K562 (cell line): Measurements from ENCODE around the gene P2RX5. TPM values are rescaled to one million over a fixed set of nuclear protein-coding genes. Genes with fewer than 3 reads are reported as not detected.

Experiments used
- ATAC-seq: fragments of 200-7000 bp; cut with Tn5 transposase; 3 replicates; pipeline ENCODE4 v1.9.1; 2020; ENCODE audit warnings: moderate library complexity
- BruUV-seq: library from RNA; stranded (reverse); fragments of 400-500 nt; replicated peaks from 2 replicates; lab custom pipeline; 2021; lab: Mats Ljungman, UMichigan
- CTCF ChIA-PET: fragments of 300-600 bp; formaldehyde crosslinking; extraction: SDS; loops from one replicate; lab custom pipeline; 2021; ENCODE audit warnings: low intra/inter-chr PET ratio; lab: Yijun Ruan, JAX
- POLR2A ChIA-PET: fragments of 300-600, 350-650 bp; sonication (Branson Sonifier 250); formaldehyde crosslinking; extraction: SDS; loops from one replicate; lab custom pipeline; 2021; ENCODE audit warnings: antibody characterized with exemption, inconsistent platforms; lab: Yijun Ruan, JAX
- DNase-seq, 4 experiments: peaks; one replicate each; pipeline versions ENCODE4 v3.0.0 to v3.0.0-alpha.2; 2011 to 2018; ENCODE audit warnings: low spot score in 3 of 4, mixed read lengths in 3 of 4; ENCODE audit errors: extremely low read depth in 1 of 4
- FAIRE-seq: peaks from 2 replicates; lab custom pipeline; 2011; peaks lifted over from hg19 to GRCh38; lab: Jason Lieb, UNC
- H2AFZ ChIP-seq: 2 replicates; pipeline ENCODE4 v1.6.0; 2011; ENCODE audit warnings: low read depth, low read length, control low read depth, inconsistent platforms
- H3K27ac ChIP-seq: fragments of 200-600 bp; 3 replicates; pipeline ENCODE4 v1.8.0; 2011; ENCODE audit warnings: low read depth, mild to moderate bottlenecking, control low read depth, inconsistent platforms, low read length, moderate library complexity, mixed read lengths; ENCODE audit errors: extremely low read depth
- H3K27me3 ChIP-seq, 2 experiments: fragments of 300-600 bp in 1 of 2; 2 replicates in 1 of 2; 3 replicates in 1 of 2; pipeline versions ENCODE4 v1.6.0 to v1.8.0; 2011; ENCODE audit warnings: inconsistent platforms in 2 of 2, low read length in 2 of 2, mild to moderate bottlenecking in 1 of 2, mixed read lengths in 1 of 2, moderate library complexity in 1 of 2; ENCODE audit not compliant: control insufficient read depth in 2 of 2, insufficient read depth in 2 of 2
- H3K36me3 ChIP-seq: fragments of 300-600 bp; 3 replicates; pipeline ENCODE4 v1.8.0; 2011; ENCODE audit warnings: mild to moderate bottlenecking, low read length, inconsistent platforms; ENCODE audit not compliant: control insufficient read depth, insufficient read depth
- H3K4me1 ChIP-seq, 2 experiments: fragments of 200-600 bp in 1 of 2; replicated peaks in 1 of 2; 2 replicates in 1 of 2; 3 replicates in 1 of 2; pipeline versions ENCODE4 v1.5.1 to v1.8.0; 2011; ENCODE audit warnings: inconsistent platforms in 2 of 2, low read length in 2 of 2, mild to moderate bottlenecking in 1 of 2, mixed read lengths in 1 of 2, moderate library complexity in 1 of 2; ENCODE audit not compliant: control insufficient read depth in 2 of 2, insufficient read depth in 2 of 2
- H3K4me2 ChIP-seq: 2 replicates; pipeline ENCODE4 v1.6.1; 2011; ENCODE audit warnings: low read length, control low read depth, inconsistent platforms, mixed read lengths; ENCODE audit not compliant: insufficient read depth
- H3K4me3 ChIP-seq: fragments of 200-600 bp; sonication (generic), shearing (Covaris generic); 2 replicates; pipeline ENCODE4 v1.5.1; 2016; ENCODE audit warnings: control low read depth, inconsistent platforms
- H3K79me2 ChIP-seq: fragments of 200-600 bp; 3 replicates; pipeline ENCODE4 v1.8.0; 2011; ENCODE audit warnings: low read length, inconsistent platforms; ENCODE audit not compliant: control insufficient read depth, insufficient read depth
- H3K9ac ChIP-seq, 2 experiments: 2 replicates each; pipeline versions ENCODE4 v1.6.0 to v1.6.1; 2011; ENCODE audit warnings: low read depth in 2 of 2, low read length in 2 of 2, control low read depth in 1 of 2, inconsistent platforms in 1 of 2, mild to moderate bottlenecking in 1 of 2, mixed read lengths in 1 of 2; ENCODE audit not compliant: insufficient read depth in 1 of 2
- H3K9me1 ChIP-seq: one replicate; pipeline ENCODE4 v1.6.0; 2011; ENCODE audit warnings: inconsistent platforms, mild to moderate bottlenecking, low read length, moderate library complexity; ENCODE audit not compliant: control insufficient read depth, insufficient read depth
- H3K9me3 ChIP-seq: replicated peaks from 2 replicates; pipeline ENCODE4 v1.5.1; 2011; ENCODE audit warnings: low read depth, low read length, inconsistent platforms; ENCODE audit not compliant: control insufficient read depth, insufficient read depth
- H4K20me1 ChIP-seq: replicated peaks from 2 replicates; pipeline ENCODE4 v1.6.1; 2011; ENCODE audit warnings: low read length, inconsistent platforms, mixed read lengths; ENCODE audit not compliant: control insufficient read depth, insufficient read depth
- SRSF1 ChIP-seq: fragments of 200-400 bp; formaldehyde crosslinking; IDR thresholded peaks from 2 replicates; pipeline ENCODE4 v1.6.1; 2017; ENCODE audit warnings: mild to moderate bottlenecking, low read depth, low read length, moderate library complexity
- WGBS: fragments of 100-300 bp; shearing (Covaris generic); methylation state at CpG from one replicate; pipeline ENCODE4 v1.1.6; 2016; ENCODE audit warnings: low coverage, mixed read lengths; ENCODE audit not compliant: insufficient coverage; ENCODE audit errors: missing lambda C conversion rate; 5-methylcytosine and 5-hydroxymethylcytosine counted together
- in situ Hi-C: fragments of 300-500 bp; cut with MboI; formaldehyde crosslinking; loops from 4 replicates; pipeline ENCODE4 v1.15.0; 2018; ENCODE audit warnings: inconsistent platforms, mixed read lengths
- intact Hi-C: fragments of 100-400 bp; cut with micrococcal nuclease; formaldehyde crosslinking; loops from 2 replicates; pipeline ENCODE4 v1.14.2; 2022
- polyA plus RNA-seq, 8 experiments: library from polyadenylated mRNA; depleted of rRNA in 4 of 8; stranded (reverse) in 5 of 8; unstranded in 3 of 8; fragments of >200 nt; fragmentation: Nextera tagmentation in 2 of 8; fragmentation: Illumina TruSeq in 1 of 8; extraction: Ambion mirVana in 2 of 8; extraction: Trizol in 1 of 8; gene quantifications; 2 replicates each; pipeline versions ENCODE4 v1.2.1 to v1.2.3, GENCODE V29; 2011 to 2014; ENCODE audit warnings: inconsistent platforms in 1 of 8, missing spikeins in 1 of 8
- total RNA-seq, 7 experiments: library from RNA; depleted of rRNA in 6 of 7; stranded (reverse); fragments of >200 nt in 6 of 7; fragmentation: Illumina TruSeq in 2 of 7; extraction: Trizol in 2 of 7; gene quantifications; 2 replicates each; pipeline versions ENCODE4 v1.2.1 to v1.2.3, GENCODE V29; 2011 to 2021; ENCODE audit warnings: low replicate concordance in 1 of 7
- TF ChIP-seq, protein P1 (sequence below): sonication (generic); formaldehyde crosslinking; IDR thresholded peaks from 2 replicates; pipeline ENCODE4 v1.8.0; 2022; ENCODE audit warnings: missing genetic modification reagents, mild to moderate bottlenecking, borderline replicate concordance
- TF ChIP-seq, protein P2 (sequence below): fragments of 250-450 bp; sonication (Bioruptor Pico); IDR thresholded peaks from 2 replicates; pipeline ENCODE4 v1.4.0; 2020; ENCODE audit warnings: mild to moderate bottlenecking, moderate library complexity, borderline replicate concordance
- TF ChIP-seq, protein P3 (sequence below): fragments of 200-800 bp; sonication (Bioruptor generic); IDR thresholded peaks from 2 replicates; pipeline ENCODE4 v1.6.1; 2017; ENCODE audit warnings: missing genetic modification characterization, missing compliant biosample characterization
- TF ChIP-seq, protein P4 (sequence below): fragments of 450-650 bp; IDR thresholded peaks from one replicate; pipeline ENCODE4 v1.6.1; 2018; ENCODE audit warnings: mild to moderate bottlenecking, moderate library complexity; ENCODE audit not compliant: partially characterized antibody
- TF ChIP-seq, protein P5 (sequence below): fragments of 450-650 bp; IDR thresholded peaks from 2 replicates; pipeline ENCODE4 v1.6.1; 2017; ENCODE audit warnings: antibody characterized with exemption

P2RX5 gene
- total and polyA plus RNA-seq, 9 of the 15 experiments (the other 6 are each of a cell fraction or from before 2014, with no cell fraction given), result 0.31 to 4.0 (median 1.3) TPM

DNA sequence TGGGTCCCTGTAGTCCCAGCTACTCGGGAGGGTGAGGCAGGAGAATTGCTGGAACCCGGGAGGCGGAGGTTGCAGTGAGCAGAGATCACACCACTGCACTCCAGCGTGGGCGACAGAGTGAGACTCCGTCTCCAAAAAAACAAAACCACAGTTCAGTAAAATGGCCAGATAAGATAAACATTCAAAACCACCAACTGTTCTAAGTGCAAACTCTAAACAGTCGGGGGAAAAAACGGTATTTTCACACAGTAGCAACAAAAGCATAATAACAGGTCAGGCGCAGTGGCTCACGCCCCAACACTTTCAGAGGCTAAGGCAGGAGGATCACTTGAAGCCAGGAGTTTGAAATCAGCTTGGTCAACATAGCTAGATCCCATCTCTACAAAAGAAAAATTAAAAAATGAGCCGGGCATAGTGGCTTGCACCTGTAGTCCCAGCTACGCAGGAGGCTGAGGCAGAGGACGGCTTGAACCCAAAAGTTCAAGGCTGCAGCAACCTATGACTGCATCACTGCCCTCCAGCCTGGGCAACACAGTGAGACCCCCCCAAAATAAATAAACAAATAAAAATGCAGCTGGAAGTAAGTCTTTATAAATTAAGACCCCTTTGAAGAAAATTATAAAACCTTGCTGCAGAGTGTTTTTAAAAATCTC is 17.0 kb upstream of the P2RX5 start (continued):
- TF ChIP-seq, protein P1, sequence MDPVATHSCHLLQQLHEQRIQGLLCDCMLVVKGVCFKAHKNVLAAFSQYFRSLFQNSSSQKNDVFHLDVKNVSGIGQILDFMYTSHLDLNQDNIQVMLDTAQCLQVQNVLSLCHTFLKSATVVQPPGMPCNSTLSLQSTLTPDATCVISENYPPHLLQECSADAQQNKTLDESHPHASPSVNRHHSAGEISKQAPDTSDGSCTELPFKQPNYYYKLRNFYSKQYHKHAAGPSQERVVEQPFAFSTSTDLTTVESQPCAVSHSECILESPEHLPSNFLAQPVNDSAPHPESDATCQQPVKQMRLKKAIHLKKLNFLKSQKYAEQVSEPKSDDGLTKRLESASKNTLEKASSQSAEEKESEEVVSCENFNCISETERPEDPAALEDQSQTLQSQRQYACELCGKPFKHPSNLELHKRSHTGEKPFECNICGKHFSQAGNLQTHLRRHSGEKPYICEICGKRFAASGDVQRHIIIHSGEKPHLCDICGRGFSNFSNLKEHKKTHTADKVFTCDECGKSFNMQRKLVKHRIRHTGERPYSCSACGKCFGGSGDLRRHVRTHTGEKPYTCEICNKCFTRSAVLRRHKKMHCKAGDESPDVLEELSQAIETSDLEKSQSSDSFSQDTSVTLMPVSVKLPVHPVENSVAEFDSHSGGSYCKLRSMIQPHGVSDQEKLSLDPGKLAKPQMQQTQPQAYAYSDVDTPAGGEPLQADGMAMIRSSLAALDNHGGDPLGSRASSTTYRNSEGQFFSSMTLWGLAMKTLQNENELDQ (CRISPR knock-in tag), result no peak

DNA sequence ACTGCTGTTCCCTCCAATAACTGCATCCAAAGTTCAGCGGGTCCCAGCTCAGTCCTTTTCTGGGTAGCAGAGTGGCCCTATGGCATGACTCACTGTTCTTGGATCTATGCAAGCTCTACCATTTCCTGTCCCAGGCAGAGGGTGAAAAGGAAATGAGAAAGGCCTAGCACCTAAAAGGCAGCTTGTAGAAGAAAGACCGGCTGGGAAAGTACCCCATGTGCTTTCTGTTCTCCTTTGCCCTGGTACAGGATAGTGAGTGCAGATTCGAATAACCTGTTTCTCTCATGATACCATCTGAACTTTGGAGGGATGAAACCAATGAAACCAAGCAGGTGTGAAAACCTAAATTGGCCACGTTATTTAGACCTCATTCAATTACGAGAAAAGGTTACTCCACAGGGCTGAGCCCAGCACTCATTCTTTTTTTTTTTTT is 15.0 kb upstream of the P2RX5 start:
- H3K4me2 ChIP-seq, result no peak overlapping the region
- H3K4me1 ChIP-seq, result peaks cover 3 to 4% of the 10 kb centered on the region in 2 experiments; a peak in 3 of 5 replicates
- TF ChIP-seq, protein P2, sequence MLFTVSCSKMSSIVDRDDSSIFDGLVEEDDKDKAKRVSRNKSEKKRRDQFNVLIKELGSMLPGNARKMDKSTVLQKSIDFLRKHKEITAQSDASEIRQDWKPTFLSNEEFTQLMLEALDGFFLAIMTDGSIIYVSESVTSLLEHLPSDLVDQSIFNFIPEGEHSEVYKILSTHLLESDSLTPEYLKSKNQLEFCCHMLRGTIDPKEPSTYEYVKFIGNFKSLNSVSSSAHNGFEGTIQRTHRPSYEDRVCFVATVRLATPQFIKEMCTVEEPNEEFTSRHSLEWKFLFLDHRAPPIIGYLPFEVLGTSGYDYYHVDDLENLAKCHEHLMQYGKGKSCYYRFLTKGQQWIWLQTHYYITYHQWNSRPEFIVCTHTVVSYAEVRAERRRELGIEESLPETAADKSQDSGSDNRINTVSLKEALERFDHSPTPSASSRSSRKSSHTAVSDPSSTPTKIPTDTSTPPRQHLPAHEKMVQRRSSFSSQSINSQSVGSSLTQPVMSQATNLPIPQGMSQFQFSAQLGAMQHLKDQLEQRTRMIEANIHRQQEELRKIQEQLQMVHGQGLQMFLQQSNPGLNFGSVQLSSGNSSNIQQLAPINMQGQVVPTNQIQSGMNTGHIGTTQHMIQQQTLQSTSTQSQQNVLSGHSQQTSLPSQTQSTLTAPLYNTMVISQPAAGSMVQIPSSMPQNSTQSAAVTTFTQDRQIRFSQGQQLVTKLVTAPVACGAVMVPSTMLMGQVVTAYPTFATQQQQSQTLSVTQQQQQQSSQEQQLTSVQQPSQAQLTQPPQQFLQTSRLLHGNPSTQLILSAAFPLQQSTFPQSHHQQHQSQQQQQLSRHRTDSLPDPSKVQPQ (CRISPR knock-in tag), result no peak
- TF ChIP-seq, protein P3, sequence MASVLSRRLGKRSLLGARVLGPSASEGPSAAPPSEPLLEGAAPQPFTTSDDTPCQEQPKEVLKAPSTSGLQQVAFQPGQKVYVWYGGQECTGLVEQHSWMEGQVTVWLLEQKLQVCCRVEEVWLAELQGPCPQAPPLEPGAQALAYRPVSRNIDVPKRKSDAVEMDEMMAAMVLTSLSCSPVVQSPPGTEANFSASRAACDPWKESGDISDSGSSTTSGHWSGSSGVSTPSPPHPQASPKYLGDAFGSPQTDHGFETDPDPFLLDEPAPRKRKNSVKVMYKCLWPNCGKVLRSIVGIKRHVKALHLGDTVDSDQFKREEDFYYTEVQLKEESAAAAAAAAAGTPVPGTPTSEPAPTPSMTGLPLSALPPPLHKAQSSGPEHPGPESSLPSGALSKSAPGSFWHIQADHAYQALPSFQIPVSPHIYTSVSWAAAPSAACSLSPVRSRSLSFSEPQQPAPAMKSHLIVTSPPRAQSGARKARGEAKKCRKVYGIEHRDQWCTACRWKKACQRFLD (CRISPR knock-in tag), result no peak
- TF ChIP-seq SRSF1, result no peak
- TF ChIP-seq, protein P4, sequence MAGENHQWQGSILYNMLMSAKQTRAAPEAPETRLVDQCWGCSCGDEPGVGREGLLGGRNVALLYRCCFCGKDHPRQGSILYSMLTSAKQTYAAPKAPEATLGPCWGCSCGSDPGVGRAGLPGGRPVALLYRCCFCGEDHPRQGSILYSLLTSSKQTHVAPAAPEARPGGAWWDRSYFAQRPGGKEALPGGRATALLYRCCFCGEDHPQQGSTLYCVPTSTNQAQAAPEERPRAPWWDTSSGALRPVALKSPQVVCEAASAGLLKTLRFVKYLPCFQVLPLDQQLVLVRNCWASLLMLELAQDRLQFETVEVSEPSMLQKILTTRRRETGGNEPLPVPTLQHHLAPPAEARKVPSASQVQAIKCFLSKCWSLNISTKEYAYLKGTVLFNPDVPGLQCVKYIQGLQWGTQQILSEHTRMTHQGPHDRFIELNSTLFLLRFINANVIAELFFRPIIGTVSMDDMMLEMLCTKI, result no peak
- TF ChIP-seq, protein P5, sequence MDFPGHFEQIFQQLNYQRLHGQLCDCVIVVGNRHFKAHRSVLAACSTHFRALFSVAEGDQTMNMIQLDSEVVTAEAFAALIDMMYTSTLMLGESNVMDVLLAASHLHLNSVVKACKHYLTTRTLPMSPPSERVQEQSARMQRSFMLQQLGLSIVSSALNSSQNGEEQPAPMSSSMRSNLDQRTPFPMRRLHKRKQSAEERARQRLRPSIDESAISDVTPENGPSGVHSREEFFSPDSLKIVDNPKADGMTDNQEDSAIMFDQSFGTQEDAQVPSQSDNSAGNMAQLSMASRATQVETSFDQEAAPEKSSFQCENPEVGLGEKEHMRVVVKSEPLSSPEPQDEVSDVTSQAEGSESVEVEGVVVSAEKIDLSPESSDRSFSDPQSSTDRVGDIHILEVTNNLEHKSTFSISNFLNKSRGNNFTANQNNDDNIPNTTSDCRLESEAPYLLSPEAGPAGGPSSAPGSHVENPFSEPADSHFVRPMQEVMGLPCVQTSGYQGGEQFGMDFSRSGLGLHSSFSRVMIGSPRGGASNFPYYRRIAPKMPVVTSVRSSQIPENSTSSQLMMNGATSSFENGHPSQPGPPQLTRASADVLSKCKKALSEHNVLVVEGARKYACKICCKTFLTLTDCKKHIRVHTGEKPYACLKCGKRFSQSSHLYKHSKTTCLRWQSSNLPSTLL, result no peak
- ChIA-PET CTCF (no interaction called here), POLR2A (no interaction called here)
- no peaks in the 10 kb centered on the region for H3K27me3 ChIP-seq
- in situ Hi-C loops (no loop called here), intact Hi-C loops (no loop called here)
- H3K27ac ChIP-seq, result no peak overlapping the region
- H3K9me3 ChIP-seq, result no peaks in the 10 kb centered on the region
- H2AFZ ChIP-seq, result no peak overlapping the region
- WGBS, result 70% methylated on average over 4 of the region's 5 CpGs
- H4K20me1 ChIP-seq, result no peaks in the 10 kb centered on the region
- BruUV-seq, result no TSS peak
- no peak overlapping the region for H3K9ac ChIP-seq
- H3K9me1 ChIP-seq, result no peaks in the 10 kb centered on the region
- DNase-seq (no peak), FAIRE-seq (no peak), ATAC-seq (no peak)
- no peaks in the 10 kb centered on the region for H3K79me2 ChIP-seq
- no peak overlapping the region for H3K4me3 ChIP-seq
- peaks cover 18% of the 10 kb centered on the region; the same call in 1 of the 3 replicates for H3K36me3 ChIP-seq
